HG03558 (cell line): ENCODE results near the gene PHACTR1.

Experiments
- ATAC-seq: cut with Tn5 transposase; IDR thresholded peaks from one replicate; pipeline ENCODE4 v1.9.1; 2021; ENCODE audit warnings: moderate number of reproducible peaks; ENCODE audit not compliant: unreplicated experiment; ENCODE audit errors: extremely low read depth

Gene PHACTR1

GRCh38 chr6:12798326-12798725 lies 81.8 kb downstream of the PHACTR1 start:
- ATAC-seq: no peak

- ATAC-seq: no peak
These were observed 83.6 kb downstream of the PHACTR1 start for GRCh38 chr6:12800120-12800519.

- no peak for ATAC-seq
These were observed 84.6 kb downstream of the PHACTR1 start for GRCh38 chr6:12801141-12801540.

DNA sequence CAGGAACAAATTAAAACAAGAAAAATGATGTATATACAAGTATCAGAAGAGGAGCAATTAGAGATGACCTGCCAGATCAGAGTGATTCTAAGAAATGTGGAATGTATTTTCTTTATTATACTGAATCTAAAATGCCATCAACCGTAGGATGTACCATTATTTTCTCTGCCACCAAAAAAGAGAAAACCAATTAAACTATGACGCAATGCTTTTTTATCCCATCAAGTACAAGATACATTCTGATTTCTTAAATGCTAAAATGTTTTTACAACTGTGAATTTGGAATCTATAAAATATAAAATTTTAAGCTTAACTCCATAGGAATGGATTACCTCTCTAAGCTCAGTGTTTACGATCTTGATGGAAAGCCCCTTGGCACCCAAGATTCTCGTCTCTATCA lies 85.9 kb downstream of the PHACTR1 start:
- ATAC-seq: no peak

DNA sequence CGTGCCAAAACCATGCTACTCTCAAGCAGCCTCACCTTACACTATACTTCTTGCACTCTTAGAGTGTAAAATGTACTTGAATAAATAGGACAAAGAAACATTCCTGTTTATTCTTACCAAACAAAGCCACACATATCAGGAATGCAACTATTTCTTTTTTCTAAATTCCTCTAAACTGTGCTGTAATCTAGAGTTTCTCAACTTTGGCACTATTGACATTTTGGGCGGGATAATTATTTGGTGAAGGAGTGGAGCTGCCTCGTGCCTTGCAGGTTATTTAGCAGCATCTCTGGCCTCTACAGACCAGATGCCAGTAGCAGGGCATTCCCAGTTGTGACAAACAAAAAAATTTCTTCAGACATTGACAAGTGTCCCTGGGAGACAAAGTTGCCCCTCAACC lies 86.9 kb downstream of the PHACTR1 start:
- no peak for ATAC-seq

- no peak for ATAC-seq
These were observed 88.5 kb downstream of the PHACTR1 start for GRCh38 chr6:12804952-12805645.

- no peak for ATAC-seq
These were observed 89.6 kb downstream of the PHACTR1 start for GRCh38 chr6:12806136-12806535.

DNA sequence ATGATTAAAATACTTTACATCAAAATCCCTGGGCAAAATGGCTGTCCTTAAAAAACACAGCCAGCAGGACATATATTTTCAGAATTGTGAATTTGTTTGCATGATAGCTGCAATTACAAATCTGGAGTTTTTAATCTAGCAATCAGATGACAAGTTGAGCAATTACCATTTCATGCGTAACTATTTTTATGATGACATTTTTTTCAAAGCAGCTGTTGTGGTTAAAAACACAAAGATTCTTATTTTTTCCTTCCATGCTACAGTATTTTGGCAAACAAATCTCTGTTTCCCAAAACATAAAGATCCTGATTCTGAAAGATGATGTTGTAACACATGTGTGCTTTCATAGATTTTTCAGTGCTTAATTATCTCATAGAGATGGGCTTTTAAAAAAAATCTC lies 90.2 kb downstream of the PHACTR1 start:
- ATAC-seq: no peak

GRCh38 chr6:12811519-12811918 lies 95.0 kb downstream of the PHACTR1 start:
- no peak for ATAC-seq

GRCh38 chr6:12813321-12813720 lies 96.8 kb downstream of the PHACTR1 start:
- no peak for ATAC-seq

DNA sequence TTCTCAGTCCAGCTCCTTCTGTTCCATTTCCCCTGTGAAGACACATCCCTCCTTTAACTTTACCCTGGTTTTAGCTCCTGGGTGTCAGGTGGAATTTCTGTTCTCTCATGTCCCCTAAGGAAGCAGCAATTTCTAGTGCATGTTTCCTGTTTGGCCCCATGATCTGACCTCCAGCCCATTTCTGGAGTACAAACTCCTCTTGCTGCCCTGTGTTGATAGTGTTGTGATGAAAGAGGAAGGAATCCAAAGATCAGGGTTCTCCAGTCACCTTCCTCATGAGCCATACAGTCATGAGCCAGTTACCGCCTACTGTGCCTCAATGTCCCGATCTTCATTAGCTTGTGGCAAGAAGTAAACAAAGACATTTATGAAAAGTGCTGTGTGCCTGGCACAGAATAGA lies 97.4 kb downstream of the PHACTR1 start:
- ATAC-seq: no peak

- ATAC-seq: no peak
These were observed 98.5 kb downstream of the PHACTR1 start for GRCh38 chr6:12815089-12815488.

- no peak for ATAC-seq
These were observed 99.5 kb downstream of the PHACTR1 start for GRCh38 chr6:12815884-12816600.

DNA sequence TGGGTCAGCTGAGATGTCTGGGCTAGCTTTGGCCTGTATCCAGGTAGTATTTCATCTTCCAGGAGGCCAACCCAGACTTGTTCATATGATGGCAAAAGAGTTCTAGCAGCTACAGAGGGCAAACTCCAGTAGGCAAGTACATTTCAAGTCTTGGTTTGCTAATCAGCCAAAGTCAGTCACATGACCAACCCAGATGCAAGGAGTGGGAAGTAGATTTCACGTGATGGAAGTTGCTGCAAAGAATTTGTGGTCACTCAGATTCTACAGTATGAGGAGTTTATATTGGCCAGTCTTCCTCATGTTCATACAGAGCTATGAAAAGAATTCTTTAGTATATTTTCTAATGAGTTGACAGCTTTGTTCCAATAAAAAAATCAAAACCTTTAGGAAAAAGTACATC lies 101.8 kb downstream of the PHACTR1 start:
- no peak for ATAC-seq

DNA sequence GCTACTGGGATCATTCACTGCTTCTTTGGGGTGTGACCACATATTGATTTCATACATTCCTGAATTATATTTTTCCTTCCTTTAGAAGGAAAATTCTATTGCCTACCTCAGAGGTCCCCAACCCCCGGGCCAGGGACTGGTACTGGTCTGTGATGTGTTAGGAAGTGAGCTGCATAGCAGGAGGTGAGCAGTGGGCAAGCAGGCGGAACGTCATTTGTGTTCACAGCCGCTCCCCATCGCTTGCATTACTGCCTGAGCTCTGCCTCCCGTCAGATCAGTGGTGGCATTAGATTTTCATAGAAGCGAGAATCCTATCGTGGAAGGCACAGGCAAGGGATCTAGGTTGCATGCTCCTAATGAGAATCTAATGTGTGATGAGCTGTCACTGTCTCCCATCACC lies 107.3 kb downstream of the PHACTR1 start:
- no peak for ATAC-seq

DNA sequence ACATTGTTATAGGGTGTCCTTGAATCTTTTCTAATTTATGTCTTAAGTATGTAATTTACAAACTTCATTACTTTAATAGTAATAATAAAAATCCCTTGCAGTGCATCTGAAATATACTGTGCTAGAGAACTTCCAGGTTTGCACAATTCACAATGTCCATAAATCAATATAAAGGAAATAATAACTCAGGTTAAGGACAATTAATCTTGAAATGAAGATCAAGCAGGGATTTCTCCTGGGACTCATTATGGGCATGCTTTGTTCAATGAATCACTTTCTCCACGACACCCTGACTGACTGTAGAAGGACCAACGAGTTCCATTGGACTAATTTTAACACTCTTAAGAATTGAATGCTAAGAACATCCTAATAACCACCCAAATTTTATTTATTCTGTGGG lies 110.0 kb downstream of the PHACTR1 start:
- ATAC-seq: no peak

DNA sequence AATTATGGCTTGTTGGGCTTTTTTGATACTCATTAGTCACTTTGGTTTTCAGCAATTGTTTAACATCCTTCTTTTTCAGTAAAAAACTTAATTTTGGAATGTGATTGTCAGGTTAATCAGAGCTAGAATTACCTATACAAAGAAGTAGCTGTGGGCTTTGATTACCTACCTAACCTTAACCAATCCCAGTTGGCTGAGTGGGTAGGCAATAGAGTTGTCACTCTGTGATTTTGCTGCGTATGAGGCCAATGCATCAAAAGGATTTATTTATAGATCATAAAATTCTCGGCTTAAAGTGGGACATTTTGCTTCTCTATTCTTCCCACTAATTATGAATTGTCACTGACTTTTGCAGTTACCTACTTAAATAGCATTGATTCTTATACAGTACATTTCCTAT lies 111.4 kb downstream of the PHACTR1 start:
- ATAC-seq: no peak

GRCh38 chr6:12832226-12832735 lies 115.7 kb downstream of the PHACTR1 start:
- ATAC-seq: no peak

DNA sequence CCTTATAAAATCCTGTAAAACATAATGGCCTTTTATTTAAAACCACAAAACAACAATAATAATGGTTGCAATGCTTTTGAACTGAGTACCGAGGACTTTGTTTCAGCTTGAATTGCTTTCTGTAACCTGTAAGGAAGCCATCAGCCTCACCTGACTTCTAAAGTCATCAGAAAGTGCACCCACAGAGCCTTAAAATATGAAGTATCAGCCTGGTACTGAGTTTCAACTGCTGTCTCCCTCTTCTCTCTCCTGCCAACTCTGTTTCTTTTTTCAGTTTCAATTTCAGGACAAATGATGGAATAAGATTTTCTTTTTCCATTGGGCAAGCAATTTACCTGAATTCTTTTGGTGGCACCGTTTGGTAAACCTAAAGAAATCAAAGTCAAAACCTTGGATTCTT lies 119.4 kb downstream of the PHACTR1 start:
- no peak for ATAC-seq

GRCh38 chr6:12841619-12842018 lies 125.1 kb downstream of the PHACTR1 start:
- no peak for ATAC-seq

- no peak for ATAC-seq
These were observed 125.5 kb downstream of the PHACTR1 start for GRCh38 chr6:12842114-12842513.

DNA sequence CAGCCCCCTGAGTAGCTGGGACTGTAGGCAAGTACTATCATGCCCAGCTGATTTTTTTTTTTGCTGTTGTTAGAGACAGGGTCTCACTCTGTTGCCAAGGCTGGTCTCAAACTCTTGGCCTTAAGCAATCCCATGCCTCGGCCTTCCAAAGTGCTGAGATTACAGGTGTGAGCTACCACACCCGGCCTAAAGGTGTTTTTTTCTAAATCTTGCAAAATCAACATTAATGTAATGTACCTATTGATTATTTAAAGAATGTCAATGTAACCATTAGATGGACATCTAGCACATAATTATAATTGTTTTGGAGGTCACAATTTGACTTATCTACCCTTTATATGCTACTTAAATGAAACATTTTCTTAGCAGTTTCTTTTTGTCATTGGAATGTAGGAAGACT lies 126.1 kb downstream of the PHACTR1 start:
- ATAC-seq: no peak
